ENCODE results near the gene GTF2H1. TPM values are rescaled to one million over a fixed set of nuclear protein-coding genes. Genes with fewer than 3 reads are reported as not detected.

GTF2H1 gene
- total RNA-seq, 1 donor from 2014 or later: 43.9 TPM

DNA sequence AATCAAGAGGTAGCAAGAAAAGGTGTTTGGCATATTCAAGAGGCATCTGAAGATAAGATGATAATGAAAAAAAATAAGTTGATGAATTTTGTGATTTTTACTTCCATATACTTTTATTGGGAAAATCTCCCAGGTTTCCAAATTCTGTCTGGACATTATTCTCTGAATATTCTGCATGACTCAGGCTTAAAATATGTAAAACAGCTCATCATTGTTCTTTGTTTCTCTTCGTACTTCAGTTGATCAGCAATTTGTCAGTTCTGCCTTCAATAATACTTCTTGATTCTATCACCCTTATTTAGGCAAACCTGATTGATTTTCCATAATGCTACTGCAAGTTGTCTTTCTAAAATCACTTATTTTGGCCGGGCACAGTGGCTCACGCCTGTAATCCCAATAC, 30.2 kb downstream of the GTF2H1 start:
- Mint-ChIP-seq H3K4me3 (ENCODE audit: low read depth) (no peak overlapping the region), H3K27ac (no peak overlapping the region), H3K9me3 (ENCODE audit: low read depth) (no peaks in the 10 kb centered on the region), H3K27me3 (no peaks in the 10 kb centered on the region), H3K4me1 (ENCODE audit: low read depth) (no peaks in the 10 kb centered on the region), H3K36me3 (ENCODE audit: insufficient read depth) (peaks cover 14% of the 10 kb centered on the region)
- no peak for DNase-seq (ENCODE audit: low spot score, unreplicated experiment)
- TF ChIP-seq, protein P1, sequence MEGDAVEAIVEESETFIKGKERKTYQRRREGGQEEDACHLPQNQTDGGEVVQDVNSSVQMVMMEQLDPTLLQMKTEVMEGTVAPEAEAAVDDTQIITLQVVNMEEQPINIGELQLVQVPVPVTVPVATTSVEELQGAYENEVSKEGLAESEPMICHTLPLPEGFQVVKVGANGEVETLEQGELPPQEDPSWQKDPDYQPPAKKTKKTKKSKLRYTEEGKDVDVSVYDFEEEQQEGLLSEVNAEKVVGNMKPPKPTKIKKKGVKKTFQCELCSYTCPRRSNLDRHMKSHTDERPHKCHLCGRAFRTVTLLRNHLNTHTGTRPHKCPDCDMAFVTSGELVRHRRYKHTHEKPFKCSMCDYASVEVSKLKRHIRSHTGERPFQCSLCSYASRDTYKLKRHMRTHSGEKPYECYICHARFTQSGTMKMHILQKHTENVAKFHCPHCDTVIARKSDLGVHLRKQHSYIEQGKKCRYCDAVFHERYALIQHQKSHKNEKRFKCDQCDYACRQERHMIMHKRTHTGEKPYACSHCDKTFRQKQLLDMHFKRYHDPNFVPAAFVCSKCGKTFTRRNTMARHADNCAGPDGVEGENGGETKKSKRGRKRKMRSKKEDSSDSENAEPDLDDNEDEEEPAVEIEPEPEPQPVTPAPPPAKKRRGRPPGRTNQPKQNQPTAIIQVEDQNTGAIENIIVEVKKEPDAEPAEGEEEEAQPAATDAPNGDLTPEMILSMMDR (IDR thresholded peaks at IDR 0.05; ENCODE audit: unreplicated experiment): no peak

DNA sequence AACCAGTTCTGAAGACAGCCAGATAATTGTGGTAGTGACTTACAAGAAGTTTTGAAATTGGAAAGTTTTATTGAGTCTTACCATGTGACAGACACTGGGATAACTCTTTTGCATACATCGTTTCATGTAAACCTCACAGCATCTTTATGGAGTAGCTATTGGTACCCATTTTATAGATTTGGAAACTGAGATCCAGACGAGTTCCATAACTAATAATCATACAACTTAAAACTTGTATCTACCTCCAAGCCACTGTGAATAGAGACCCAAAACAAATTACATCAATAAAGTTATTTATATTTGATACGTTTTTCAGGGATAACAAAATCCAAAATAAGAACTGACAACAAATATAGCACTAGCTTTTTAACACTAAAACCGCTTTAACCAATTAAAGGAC, 36.3 kb downstream of the GTF2H1 start:
- no peaks in the 10 kb centered on the region for H3K27me3 Mint-ChIP-seq
- H3K9me3 Mint-ChIP-seq (ENCODE audit: low read depth): no peaks in the 10 kb centered on the region
- no peaks in the 10 kb centered on the region for H3K4me1 Mint-ChIP-seq (ENCODE audit: low read depth)
- TF ChIP-seq, protein P1 (IDR thresholded peaks at IDR 0.05; ENCODE audit: unreplicated experiment): no peak
- no peak for DNase-seq (ENCODE audit: low spot score, unreplicated experiment)
- no peak overlapping the region for H3K4me3 Mint-ChIP-seq (ENCODE audit: low read depth)
- H3K27ac Mint-ChIP-seq: no peak overlapping the region
- H3K36me3 Mint-ChIP-seq (ENCODE audit: insufficient read depth): peaks cover 16% of the 10 kb centered on the region

DNA sequence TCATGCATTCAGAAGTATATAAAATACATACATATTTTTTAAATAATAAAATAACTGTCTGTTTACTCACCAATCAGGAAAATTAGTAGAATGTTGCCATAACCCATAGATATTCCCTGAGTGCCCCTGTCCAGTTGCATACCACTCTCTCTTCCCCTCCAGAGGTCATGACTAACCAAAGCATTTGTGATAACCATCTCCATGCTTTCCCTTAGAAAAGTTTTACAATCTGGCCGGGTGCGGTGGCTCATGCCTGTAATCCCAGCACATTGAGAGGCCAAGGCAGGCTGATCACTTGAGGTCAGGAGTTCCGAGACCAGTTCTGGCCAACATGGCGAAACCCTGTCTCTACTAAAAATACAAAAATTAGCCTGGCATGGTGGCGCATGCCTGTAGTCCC, 38.8 kb downstream of the GTF2H1 start:
- Mint-ChIP-seq H3K27me3 (no peaks in the 10 kb centered on the region), H3K4me3 (ENCODE audit: low read depth) (no peak overlapping the region), H3K9me3 (ENCODE audit: low read depth) (no peaks in the 10 kb centered on the region), H3K27ac (no peak overlapping the region), H3K4me1 (ENCODE audit: low read depth) (no peaks in the 10 kb centered on the region), H3K36me3 (ENCODE audit: insufficient read depth) (peaks cover 17% of the 10 kb centered on the region)
- TF ChIP-seq, protein P1 (IDR thresholded peaks at IDR 0.05; ENCODE audit: unreplicated experiment): no peak
- DNase-seq (ENCODE audit: low spot score, unreplicated experiment): no peak

DNA sequence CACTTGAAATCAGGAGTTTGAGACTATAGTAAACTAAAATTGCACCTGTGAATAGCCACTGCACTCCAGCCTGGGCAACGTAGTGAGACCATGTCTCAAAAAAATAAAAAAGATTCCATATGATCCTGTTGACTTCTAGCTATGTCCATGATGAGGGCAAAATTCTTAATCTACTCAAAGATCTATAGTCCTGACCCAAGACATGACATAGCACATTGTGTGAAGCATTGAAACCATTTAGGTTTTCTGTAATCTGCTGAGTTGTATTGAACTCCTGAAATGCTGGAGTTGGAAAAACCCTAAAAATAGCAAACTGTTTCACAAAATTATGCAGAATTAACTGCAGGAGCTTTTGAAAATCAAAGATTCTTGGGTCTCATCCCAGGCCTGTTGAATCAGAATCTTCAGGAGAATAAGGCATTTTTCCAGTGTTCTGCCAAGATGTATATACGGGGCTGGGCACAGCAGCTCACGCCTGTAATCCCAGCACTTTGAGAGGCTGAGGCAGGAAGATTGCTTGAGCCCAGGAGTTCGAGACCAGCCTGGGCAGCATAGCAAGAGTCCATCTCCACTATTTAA, 42.2 kb downstream of the GTF2H1 start:
- Mint-ChIP-seq H3K27ac (no peak overlapping the region), H3K36me3 (ENCODE audit: insufficient read depth) (peaks cover 13% of the 10 kb centered on the region), H3K9me3 (ENCODE audit: low read depth) (no peaks in the 10 kb centered on the region), H3K4me3 (ENCODE audit: low read depth) (no peak overlapping the region), H3K4me1 (ENCODE audit: low read depth) (no peaks in the 10 kb centered on the region), H3K27me3 (no peaks in the 10 kb centered on the region)
- DNase-seq (ENCODE audit: low spot score, unreplicated experiment): no peak
- TF ChIP-seq, protein P1 (IDR thresholded peaks at IDR 0.05; ENCODE audit: unreplicated experiment): no peak

DNA sequence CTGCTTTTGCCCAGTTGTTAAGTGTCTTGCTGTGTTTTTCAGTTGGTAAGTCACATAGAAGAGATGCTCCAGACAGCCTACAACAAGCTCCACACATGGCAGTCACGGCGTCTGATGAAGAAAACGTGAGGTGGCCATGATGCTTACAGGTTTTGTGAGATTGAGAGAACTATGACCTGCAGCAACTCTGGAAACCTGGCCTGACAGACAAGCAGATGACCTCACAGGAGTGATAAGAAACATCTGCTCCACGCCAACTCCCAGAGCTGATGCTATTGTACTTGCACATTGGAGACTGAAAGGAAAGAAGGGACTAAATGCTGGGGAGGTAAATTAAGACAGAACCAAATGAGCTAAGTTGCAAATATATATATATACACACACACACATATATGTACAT, 43.4 kb downstream of the GTF2H1 start:
- H3K4me3 Mint-ChIP-seq (ENCODE audit: low read depth): no peak overlapping the region
- no peaks in the 10 kb centered on the region for H3K27me3 Mint-ChIP-seq
- H3K9me3 Mint-ChIP-seq (ENCODE audit: low read depth): no peaks in the 10 kb centered on the region
- no peak for DNase-seq (ENCODE audit: low spot score, unreplicated experiment)
- H3K27ac Mint-ChIP-seq: no peak overlapping the region
- TF ChIP-seq, protein P1 (IDR thresholded peaks at IDR 0.05; ENCODE audit: unreplicated experiment): no peak
- H3K36me3 Mint-ChIP-seq (ENCODE audit: insufficient read depth): peaks cover 13% of the 10 kb centered on the region
- no peaks in the 10 kb centered on the region for H3K4me1 Mint-ChIP-seq (ENCODE audit: low read depth)
